Brain microvascular endothelial cell (primary cell): ENCODE measurements around the gene BMERB1.
"Not testable (repeated sequence)": the region's sequence is repeated elsewhere in the genome, so short reads cannot be mapped to it uniquely, and the experiment has no call there.

Experiments
- DNase-seq: peaks from one replicate; pipeline ENCODE4 v3.0.0-alpha.2; 2020
- H3K27ac ChIP-seq: fragments of 250-450 bp; sonication (Bioruptor Pico); 2 replicates; pipeline ENCODE4 v1.5.1; 2020; ENCODE audit warnings: mild to moderate bottlenecking, moderate library complexity
- H3K27me3 ChIP-seq: fragments of 250-450 bp; sonication (Bioruptor Pico); replicated peaks from 2 replicates; pipeline ENCODE4 v1.5.1; 2020; ENCODE audit warnings: mild to moderate bottlenecking
- H3K36me3 ChIP-seq: fragments of 250-450 bp; sonication (Bioruptor Pico); replicated peaks from 2 replicates; pipeline ENCODE4 v1.5.1; 2020; ENCODE audit warnings: mild to moderate bottlenecking
- H3K4me3 ChIP-seq: 2 replicates; pipeline ENCODE4 v1.5.1; 2011; ENCODE audit warnings: low read depth, mild to moderate bottlenecking, control low read depth, low read length, moderate library complexity
- in situ Hi-C: cut with HindIII; loops from 2 replicates; pipeline ENCODE4 v1.10.0; 2017; ENCODE audit warnings: low sequenced_read_pairs, low pct_ligation_motif_present
- TF ChIP-seq, protein P1 (sequence below): IDR thresholded peaks from 2 replicates; pipeline ENCODE4 v1.5.1; 2011; ENCODE audit warnings: low read depth, mild to moderate bottlenecking, moderate library complexity, low read length, control low read depth, inconsistent platforms; ENCODE audit errors: missing control alignments

The BMERB1 gene

DNA sequence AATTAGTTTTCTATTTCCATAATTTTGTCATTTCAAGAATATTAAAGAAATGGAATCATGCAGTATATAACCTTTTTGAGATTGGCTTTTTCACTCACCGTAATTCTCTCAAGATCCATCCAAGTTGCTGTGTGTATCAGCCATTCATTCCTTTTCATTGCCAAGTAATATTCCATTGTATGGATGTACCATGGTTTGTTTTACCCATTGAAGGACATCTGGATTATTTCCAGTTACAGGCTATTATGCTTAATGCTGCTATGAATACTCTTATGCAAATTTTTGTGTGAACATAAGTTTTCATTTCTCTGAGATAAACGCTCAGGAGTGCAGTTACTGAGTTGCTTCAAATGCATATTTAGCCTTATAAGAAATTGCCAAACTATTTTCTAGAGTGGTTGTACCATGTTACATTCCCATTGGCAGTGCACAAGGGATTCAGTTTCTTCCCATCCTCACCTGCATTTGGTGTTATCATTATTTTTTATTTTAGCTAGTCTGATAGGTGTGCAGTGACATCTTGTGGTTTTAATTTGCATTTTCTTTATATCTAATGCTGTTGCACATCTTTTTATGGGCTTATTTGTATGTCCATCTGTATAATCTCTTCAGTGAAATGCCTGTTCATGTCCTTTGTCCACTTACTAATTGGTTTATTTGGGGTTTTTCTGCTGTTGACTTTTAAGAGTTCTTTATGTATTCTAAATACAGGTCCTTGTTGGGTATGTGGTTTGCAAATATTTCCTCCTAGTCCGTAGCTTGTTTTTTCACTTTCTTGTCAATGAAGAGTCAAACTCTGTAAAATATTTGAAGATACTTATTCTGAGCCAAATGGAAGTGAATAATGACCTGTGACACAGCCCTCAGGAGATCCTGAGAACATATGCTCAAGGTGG lies 32.7 kb downstream of the BMERB1 start:
- DNase-seq, result no peak
- TF ChIP-seq, protein P1, sequence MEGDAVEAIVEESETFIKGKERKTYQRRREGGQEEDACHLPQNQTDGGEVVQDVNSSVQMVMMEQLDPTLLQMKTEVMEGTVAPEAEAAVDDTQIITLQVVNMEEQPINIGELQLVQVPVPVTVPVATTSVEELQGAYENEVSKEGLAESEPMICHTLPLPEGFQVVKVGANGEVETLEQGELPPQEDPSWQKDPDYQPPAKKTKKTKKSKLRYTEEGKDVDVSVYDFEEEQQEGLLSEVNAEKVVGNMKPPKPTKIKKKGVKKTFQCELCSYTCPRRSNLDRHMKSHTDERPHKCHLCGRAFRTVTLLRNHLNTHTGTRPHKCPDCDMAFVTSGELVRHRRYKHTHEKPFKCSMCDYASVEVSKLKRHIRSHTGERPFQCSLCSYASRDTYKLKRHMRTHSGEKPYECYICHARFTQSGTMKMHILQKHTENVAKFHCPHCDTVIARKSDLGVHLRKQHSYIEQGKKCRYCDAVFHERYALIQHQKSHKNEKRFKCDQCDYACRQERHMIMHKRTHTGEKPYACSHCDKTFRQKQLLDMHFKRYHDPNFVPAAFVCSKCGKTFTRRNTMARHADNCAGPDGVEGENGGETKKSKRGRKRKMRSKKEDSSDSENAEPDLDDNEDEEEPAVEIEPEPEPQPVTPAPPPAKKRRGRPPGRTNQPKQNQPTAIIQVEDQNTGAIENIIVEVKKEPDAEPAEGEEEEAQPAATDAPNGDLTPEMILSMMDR, result no peak
- Histone ChIP-seq H3K27ac (no peak overlapping the region), H3K27me3 (no peaks in the 10 kb centered on the region), H3K4me3 (no peak overlapping the region), H3K36me3 (no peaks in the 10 kb centered on the region)
- in situ Hi-C loops, result no loop called here

DNA sequence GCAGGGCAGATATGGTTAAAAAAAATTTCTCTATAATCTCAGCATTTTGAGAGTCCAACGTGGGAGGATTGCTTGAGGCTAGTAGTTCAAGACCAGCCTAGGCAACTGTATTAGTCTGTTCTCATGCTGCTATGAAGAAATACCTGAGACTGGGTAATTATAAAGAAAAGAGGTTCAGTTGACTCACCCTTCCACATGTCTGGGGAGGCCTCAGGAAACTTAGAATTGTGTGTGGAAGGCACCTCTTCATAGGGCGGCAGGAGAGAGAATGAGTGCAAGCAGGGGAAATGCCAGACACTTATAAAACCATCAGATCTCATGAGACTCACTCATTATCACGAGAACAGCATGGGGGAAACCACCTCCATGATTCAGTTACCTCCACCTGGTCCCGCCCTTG lies 42.6 kb downstream of the BMERB1 start:
- H3K27me3 ChIP-seq, H3K36me3 ChIP-seq, in situ Hi-C loops, H3K27ac ChIP-seq, H3K4me3 ChIP-seq, DNase-seq: not testable (repeated sequence)

DNA sequence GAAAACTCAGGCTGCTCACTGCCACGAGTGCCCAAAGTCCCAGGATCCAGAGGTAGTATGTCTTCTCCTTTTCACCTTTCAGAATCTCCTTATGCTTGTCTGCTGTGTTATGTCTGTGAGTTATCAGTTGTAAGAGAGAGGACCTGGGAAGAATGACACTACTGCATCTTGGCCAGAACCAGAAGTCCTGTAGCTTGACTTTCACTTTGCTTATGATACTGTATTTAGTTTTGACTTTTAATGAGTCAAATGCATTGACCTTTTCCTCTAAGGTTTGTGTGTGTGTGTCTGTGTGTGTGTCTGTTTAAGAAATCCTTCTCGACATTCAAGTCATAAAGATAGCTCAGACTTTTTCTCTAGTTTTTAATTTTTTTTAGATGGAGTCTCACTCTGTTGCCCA lies 43.4 kb downstream of the BMERB1 start:
- H3K27me3 ChIP-seq, result no peaks in the 10 kb centered on the region
- TF ChIP-seq, protein P1, result no peak
- DNase-seq, result no peak
- H3K4me3 ChIP-seq, result no peak overlapping the region
- no peaks in the 10 kb centered on the region for H3K36me3 ChIP-seq
- no peak overlapping the region for H3K27ac ChIP-seq
- in situ Hi-C loops, result no loop called here

DNA sequence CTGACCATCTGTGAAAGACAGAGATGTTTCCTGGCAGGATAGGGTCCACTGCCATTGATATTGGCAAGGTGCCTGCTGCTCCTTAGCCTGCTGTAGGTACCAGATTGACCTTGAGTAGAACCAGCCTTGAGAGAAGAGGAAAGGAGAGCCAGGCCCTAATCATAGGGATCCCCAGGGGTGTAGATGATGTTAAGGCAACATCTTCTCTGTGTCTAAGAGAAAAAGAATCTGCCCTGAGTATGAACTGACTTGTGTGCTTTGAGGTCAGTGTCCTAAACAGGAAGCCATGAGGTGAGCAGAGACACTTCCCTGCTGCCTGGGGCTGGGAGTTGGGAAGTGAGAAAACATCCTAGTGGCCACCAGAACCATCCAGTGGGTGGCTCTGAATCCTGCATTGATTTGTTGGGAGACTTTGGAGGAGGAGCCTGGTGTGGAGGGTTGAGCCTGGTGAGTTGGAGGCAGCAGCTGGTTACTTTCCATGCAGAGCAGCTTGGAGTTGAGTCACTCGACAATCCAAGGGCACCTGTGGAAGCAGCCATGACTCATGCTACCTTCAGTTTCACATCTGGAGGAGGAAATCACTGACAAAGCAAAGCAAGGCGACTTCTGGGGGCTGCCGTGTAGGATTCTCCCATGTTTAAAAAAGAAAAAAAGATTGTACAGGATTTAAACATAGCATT lies 47.8 kb downstream of the BMERB1 start:
- no peaks in the 10 kb centered on the region for H3K36me3 ChIP-seq
- peak; percentile 98 for DNase-seq
- H3K4me3 ChIP-seq, result no peak overlapping the region
- TF ChIP-seq, protein P1, result peak; percentile 46
- in situ Hi-C loops, result no loop called here
- peak overlapping the region; percentile 84 for H3K27ac ChIP-seq
- no peaks in the 10 kb centered on the region for H3K27me3 ChIP-seq

DNA sequence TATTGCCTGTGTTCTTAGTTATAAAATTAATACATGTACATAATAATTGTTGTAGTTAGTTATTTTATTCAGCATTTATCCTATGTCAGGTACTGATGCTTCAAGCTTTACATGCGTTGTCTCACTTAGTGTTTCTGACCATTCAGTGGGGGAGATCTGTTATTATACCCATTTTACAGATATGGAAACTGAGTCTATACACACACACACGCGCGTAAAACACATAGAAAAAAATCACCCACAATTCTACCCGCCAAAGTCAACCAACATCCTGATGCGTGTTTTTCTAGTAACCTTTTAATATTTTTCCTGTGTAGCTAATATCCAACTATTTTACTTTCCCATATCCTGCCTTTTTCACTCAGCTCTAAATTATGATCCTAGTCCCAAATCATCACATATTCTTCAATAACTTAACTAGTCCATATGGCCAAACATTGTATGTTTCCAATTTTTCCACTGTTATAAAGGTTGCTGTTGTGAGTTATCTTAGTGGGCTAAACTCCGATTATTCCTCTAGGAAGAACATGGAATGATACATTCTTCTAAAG lies 48.4 kb downstream of the BMERB1 start:
- TF ChIP-seq, protein P1, result no peak
- in situ Hi-C loops, result no loop called here
- Histone ChIP-seq H3K27ac (peak overlapping the region; percentile 84), H3K27me3 (no peaks in the 10 kb centered on the region), H3K4me3 (no peak overlapping the region), H3K36me3 (no peaks in the 10 kb centered on the region)
- no peak for DNase-seq

DNA sequence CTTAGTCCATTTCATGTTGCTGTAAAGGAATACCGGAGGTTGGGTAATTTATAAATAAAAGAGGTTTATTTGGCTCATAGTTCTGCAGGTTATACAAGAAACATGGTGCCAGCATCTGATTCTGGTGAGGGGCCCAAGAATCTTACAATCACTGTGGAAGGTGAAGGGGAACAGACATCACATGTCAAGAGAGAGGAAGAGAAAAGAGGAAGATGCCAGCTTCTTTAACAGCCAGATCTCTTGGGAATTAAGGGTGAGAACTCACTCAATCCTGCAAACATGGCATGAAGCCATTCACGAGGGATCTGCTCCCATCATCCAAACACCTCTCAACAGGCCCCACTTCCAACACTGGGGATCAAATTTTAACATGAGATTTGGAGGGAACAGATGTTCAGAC lies 49.5 kb downstream of the BMERB1 start:
- TF ChIP-seq, protein P1, result no peak
- in situ Hi-C loops, result no loop called here
- Histone ChIP-seq H3K4me3 (no peak overlapping the region), H3K36me3 (no peaks in the 10 kb centered on the region), H3K27ac (no peak overlapping the region), H3K27me3 (no peaks in the 10 kb centered on the region)
- no peak for DNase-seq
